ENCODE data around the gene NEURL1B. TPM values are rescaled to one million over a fixed set of nuclear protein-coding genes. Genes with fewer than 3 reads are reported as not detected.

Gene NEURL1B
- total RNA-seq, 1 donor from 2014 or later, result 131 TPM

GRCh38 chr5:172689218-172689572 lies 48.1 kb downstream of the NEURL1B start:
- Histone ChIP-seq H3K9me3 (no peaks in the 10 kb centered on the region), H3K36me3 (no peaks in the 10 kb centered on the region), H3K4me1 (peaks cover 21 to 51% of the 10 kb centered on the region in 2 donors), H3K27ac (peak overlapping the region in 1 of 2 donors; percentile 64), H3K4me3 (no peak overlapping the region), H3K27me3 (no peaks in the 10 kb centered on the region)
- intact Hi-C loops (cut with DNase I), result no loop called here
- DNase-seq (ENCODE audit: low spot score in 2 of 2), result no peak
- TF ChIP-seq CTCF (IDR thresholded peaks at IDR 0.05), result no peak

GRCh38 chr5:172689801-172690200 lies 48.7 kb downstream of the NEURL1B start:
- Histone ChIP-seq H3K36me3 (no peaks in the 10 kb centered on the region), H3K27me3 (no peaks in the 10 kb centered on the region), H3K4me3 (no peak overlapping the region), H3K27ac (peak overlapping the region; percentile 64 to 75), H3K9me3 (no peaks in the 10 kb centered on the region), H3K4me1 (peaks cover 21 to 51% of the 10 kb centered on the region in 2 donors)
- intact Hi-C loops (cut with DNase I), result loop anchor here (5.0 to 10.0 kb wide), 3 partner anchors 45 to 685 kb away; partner anchors contain the start of genes FBXW11, NEURL1B and UBTD2
- no peak for DNase-seq (ENCODE audit: low spot score in 2 of 2)
- no peak for TF ChIP-seq CTCF (IDR thresholded peaks at IDR 0.05)

GRCh38 chr5:172690258-172691075 lies 49.4 kb downstream of the NEURL1B start:
- H3K4me3 ChIP-seq, result no peak overlapping the region
- H3K27ac ChIP-seq, result peak overlapping the region; percentile 75 to 81
- no peaks in the 10 kb centered on the region for H3K36me3 ChIP-seq
- no peak for TF ChIP-seq CTCF (IDR thresholded peaks at IDR 0.05)
- no peaks in the 10 kb centered on the region for H3K27me3 ChIP-seq
- peaks cover 21 to 54% of the 10 kb centered on the region in 2 donors for H3K4me1 ChIP-seq
- intact Hi-C loops (cut with DNase I), result loop anchor here (5.0 to 10.0 kb wide), 3 partner anchors 46 to 686 kb away; partner anchors contain the start of genes FBXW11, NEURL1B and UBTD2
- no peaks in the 10 kb centered on the region for H3K9me3 ChIP-seq
- no peak for DNase-seq (ENCODE audit: low spot score in 2 of 2)

- no peaks in the 10 kb centered on the region for H3K27me3 ChIP-seq
- H3K27ac ChIP-seq, result peak overlapping the region; percentile 75 to 81
- no peak for DNase-seq (ENCODE audit: low spot score in 2 of 2)
- peaks cover 18 to 62% of the 10 kb centered on the region in 2 donors for H3K4me1 ChIP-seq
- intact Hi-C loops (cut with DNase I), result loop anchor here (5.0 to 10.0 kb wide), 3 partner anchors 47 to 687 kb away; partner anchors contain the start of genes FBXW11, NEURL1B and UBTD2
- H3K36me3 ChIP-seq, result no peaks in the 10 kb centered on the region
- H3K4me3 ChIP-seq, result no peak overlapping the region
- no peak for TF ChIP-seq CTCF (IDR thresholded peaks at IDR 0.05)
- H3K9me3 ChIP-seq, result no peaks in the 10 kb centered on the region
Measured at GRCh38 chr5:172691886-172692285, 50.8 kb downstream of the NEURL1B start.

- H3K27ac ChIP-seq, result peak overlapping the region; percentile 75 to 81
- H3K9me3 ChIP-seq, result no peaks in the 10 kb centered on the region
- no peak for TF ChIP-seq CTCF (IDR thresholded peaks at IDR 0.05)
- intact Hi-C loops (cut with DNase I), result loop anchor here (5.0 to 10.0 kb wide), 3 partner anchors 48 to 688 kb away; partner anchors contain the start of genes FBXW11, NEURL1B and UBTD2
- DNase-seq (ENCODE audit: low spot score in 2 of 2), result no peak
- peaks cover 18 to 65% of the 10 kb centered on the region in 2 donors for H3K4me1 ChIP-seq
- H3K4me3 ChIP-seq, result no peak overlapping the region
- no peaks in the 10 kb centered on the region for H3K36me3 ChIP-seq
- H3K27me3 ChIP-seq, result no peaks in the 10 kb centered on the region
Measured at GRCh38 chr5:172692451-172692850, 51.4 kb downstream of the NEURL1B start.

Measured in ascending aorta (tissue), 2 donors.